Astrocyte of the spinal cord (primary cell): ENCODE measurements around the gene BSCL2.
A peak's percentile ranks its signal among the peaks of the same experiment; 100 is the strongest.

ENCODE experiments used
- DNase-seq: peaks from one replicate; pipeline ENCODE4 v3.0.0; 2011; ENCODE audit warnings: low read depth, low spot score
- H3K4me3 ChIP-seq: 2 replicates; pipeline ENCODE4 v1.5.1; 2011; ENCODE audit warnings: low read depth, mild to moderate bottlenecking, low read length, moderate library complexity
- in situ Hi-C: cut with HindIII; loops from 2 replicates; pipeline ENCODE4 v1.10.0; 2017; ENCODE audit warnings: low sequenced_read_pairs
- TF ChIP-seq, protein P1 (sequence below): IDR thresholded peaks from 2 replicates; pipeline ENCODE4 v1.5.1; 2012; ENCODE audit warnings: low read depth, mild to moderate bottlenecking, low read length, inconsistent platforms

The BSCL2 gene

GRCh38 chr11:62688491-62688890, 18.7 kb downstream of the BSCL2 start:
- in situ Hi-C loops: no loop called here
- TF ChIP-seq, protein P1, sequence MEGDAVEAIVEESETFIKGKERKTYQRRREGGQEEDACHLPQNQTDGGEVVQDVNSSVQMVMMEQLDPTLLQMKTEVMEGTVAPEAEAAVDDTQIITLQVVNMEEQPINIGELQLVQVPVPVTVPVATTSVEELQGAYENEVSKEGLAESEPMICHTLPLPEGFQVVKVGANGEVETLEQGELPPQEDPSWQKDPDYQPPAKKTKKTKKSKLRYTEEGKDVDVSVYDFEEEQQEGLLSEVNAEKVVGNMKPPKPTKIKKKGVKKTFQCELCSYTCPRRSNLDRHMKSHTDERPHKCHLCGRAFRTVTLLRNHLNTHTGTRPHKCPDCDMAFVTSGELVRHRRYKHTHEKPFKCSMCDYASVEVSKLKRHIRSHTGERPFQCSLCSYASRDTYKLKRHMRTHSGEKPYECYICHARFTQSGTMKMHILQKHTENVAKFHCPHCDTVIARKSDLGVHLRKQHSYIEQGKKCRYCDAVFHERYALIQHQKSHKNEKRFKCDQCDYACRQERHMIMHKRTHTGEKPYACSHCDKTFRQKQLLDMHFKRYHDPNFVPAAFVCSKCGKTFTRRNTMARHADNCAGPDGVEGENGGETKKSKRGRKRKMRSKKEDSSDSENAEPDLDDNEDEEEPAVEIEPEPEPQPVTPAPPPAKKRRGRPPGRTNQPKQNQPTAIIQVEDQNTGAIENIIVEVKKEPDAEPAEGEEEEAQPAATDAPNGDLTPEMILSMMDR: no peak
- DNase-seq: no peak
- no peak overlapping the region for H3K4me3 ChIP-seq

DNA sequence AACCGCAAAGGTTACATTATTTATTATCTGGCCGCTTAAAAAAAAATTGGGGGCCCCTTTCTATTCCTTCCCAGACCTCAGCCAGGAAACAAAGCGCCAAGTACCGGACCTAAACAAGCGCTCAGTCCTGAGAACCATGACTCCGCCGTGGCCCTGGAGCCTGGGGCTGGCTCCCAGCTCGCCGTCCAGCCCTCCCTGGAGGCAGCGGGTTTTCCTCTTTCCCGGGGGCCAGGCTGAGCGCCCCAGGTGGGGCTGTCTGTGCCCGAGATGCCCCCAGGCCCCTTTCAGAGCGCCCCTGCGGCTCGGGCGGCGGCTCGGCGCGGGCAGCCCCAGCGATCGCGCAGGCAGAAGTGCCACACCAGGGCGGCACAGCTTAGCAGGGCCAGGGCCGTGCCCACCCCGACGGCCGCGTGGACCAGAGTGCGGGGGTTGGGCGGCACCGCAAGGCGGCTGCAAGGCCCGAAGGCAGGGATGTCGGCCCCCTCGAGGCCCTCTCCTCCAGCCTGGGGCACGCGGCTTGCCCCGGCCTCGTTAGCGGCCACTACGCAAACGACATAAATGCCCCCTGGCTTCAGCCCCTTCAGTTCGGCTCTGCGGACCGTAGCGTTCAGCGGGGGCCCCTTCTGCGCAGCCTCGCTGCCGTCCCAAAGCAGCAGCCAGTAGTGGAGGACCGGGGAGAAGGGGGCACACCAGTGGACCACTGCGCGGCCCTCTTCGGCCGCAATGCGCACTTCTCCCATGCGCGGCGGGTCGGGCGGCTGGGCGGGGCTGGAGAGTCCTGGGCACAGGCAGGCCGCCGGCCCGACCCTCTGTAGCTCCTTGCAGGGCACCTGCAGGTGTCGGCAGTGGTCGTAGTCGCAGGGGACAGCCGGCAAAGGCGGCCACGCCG, 19.5 kb downstream of the BSCL2 start:
- H3K4me3 ChIP-seq: no peak overlapping the region
- DNase-seq: no peak
- TF ChIP-seq, protein P1: no peak
- in situ Hi-C loops: no loop called here

DNA sequence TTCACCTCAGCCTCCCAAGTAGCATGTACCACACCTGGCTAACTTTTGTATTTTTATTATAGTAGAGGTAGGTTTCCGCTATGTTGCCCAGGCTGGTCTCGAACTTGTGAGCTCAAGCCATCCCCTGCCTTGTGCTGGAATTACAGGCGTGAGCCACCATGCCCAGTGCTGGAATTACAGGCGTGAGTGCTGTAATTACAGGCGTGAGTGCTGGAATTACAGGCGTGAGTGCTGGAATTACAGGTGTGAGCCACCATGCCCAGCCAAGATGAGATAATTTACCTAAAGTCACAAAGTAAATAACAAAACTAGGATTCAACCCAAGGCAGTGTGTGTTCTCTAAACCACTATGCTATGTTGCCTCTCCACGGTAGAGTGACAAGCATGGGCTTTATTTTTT, 24.7 kb downstream of the BSCL2 start:
- no peak overlapping the region for H3K4me3 ChIP-seq
- TF ChIP-seq, protein P1: no peak
- no peak for DNase-seq
- in situ Hi-C loops: no loop called here

DNA sequence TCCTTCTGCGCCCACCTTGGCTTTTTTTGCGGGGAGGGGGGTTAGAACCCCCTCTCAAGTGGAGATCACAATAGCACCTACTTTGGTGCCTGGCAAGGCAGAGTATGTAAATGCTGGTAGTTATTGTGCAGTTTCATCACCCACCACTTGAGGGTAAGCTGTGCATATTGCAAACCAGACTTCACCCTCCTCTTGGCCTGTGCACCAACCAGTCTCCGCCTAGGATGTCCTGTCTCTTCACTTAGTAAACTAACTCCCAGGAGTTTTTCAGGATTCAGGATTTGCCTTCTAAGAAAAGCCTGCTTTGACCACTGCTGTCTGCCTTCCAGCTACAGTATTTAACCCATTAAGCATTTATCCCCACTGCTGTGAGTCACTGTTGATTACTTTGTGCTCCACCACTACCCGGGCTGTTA, 26.4 kb downstream of the BSCL2 start:
- TF ChIP-seq, protein P1: peak; percentile 64

GRCh38 chr11:62678770-62679696, 28.2 kb downstream of the BSCL2 start, which contains the start of gene UBXN1:
Gene UBXN1, minus strand, starts transcription at chr11:62679073. Its CDS starts 150 bp downstream, at chr11:62678923.
- TF ChIP-seq, protein P1: no peak
- peak; percentile 86 for DNase-seq
- H3K4me3 ChIP-seq: peak within 1 kb of the TSS; percentile 99
- in situ Hi-C loops: no loop called here

More for the DNA sequence above, 26.4 kb downstream of the BSCL2 start:
- in situ Hi-C loops: no loop called here
- DNase-seq: peak; percentile 75
- H3K4me3 ChIP-seq: no peak overlapping the region

DNA sequence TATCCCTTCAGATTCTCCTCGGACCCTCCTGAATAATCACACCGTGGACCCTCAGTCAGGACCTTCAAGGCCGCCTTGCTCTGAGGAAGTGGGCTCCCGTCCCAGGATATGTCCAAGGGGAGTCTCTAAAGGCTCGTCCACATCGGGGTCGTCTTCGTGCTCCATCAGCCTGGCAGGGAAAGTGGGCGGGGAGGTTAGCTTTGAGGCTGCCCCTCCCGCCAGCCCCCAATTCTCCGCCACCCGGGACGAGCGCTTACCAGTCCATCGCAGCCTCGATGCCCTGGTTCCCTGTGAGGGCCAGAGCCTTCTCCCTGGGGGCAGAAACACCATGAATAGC, 28.8 kb downstream of the BSCL2 start:
- in situ Hi-C loops: no loop called here
- peak overlapping the region; percentile 99 for H3K4me3 ChIP-seq
- DNase-seq: no peak
- TF ChIP-seq, protein P1: no peak
